ENCODE results near the gene UBE3C.
A peak's percentile ranks its signal among the peaks of the same experiment; 100 is the strongest.

Gene UBE3C

GRCh38 chr7:157306846-157307838 lies 168.4 kb downstream of the UBE3C start:
- DNase-seq (ENCODE audit: low read depth in 2 of 2): no peak
- no peak overlapping the region for H3K4me3 ChIP-seq (replicated peaks in 1 of 2; ENCODE audit: low read depth in 2 of 2, low read length in 2 of 2)
- TF ChIP-seq, protein P1, sequence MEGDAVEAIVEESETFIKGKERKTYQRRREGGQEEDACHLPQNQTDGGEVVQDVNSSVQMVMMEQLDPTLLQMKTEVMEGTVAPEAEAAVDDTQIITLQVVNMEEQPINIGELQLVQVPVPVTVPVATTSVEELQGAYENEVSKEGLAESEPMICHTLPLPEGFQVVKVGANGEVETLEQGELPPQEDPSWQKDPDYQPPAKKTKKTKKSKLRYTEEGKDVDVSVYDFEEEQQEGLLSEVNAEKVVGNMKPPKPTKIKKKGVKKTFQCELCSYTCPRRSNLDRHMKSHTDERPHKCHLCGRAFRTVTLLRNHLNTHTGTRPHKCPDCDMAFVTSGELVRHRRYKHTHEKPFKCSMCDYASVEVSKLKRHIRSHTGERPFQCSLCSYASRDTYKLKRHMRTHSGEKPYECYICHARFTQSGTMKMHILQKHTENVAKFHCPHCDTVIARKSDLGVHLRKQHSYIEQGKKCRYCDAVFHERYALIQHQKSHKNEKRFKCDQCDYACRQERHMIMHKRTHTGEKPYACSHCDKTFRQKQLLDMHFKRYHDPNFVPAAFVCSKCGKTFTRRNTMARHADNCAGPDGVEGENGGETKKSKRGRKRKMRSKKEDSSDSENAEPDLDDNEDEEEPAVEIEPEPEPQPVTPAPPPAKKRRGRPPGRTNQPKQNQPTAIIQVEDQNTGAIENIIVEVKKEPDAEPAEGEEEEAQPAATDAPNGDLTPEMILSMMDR (IDR thresholded peaks at IDR 0.05; ENCODE audit: low read depth, low read length): no peak

DNA sequence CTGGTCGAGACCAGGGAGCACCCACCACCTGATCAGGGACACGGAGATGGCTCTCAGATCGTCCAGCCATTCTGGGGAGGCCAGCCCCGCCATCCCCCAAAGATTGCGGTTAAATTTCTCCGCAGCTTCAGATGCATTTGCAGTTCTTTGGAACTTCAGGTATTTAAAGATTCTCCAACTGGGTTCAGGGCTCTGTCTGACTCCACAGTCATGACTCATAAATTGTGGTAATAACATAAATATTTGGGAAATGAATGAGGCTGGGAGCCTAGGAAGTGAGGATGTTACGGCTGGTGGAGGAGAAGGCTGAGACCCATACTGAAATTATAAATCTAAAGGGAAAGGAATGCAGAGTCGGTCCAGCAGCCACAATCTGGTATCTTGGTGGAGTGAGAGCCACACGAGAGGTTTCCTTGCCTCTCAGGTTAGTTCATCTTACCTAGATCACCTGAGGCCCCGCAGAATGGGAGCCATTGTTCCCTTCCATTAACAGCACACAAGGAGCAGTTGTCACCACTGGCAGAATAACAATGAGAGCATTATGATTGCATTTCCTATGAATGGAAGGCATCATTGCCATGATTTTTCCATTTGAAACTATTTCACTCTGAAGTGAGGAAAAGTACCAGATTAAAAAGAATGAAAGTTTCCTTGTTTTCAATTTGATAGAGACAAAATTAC lies 171.4 kb downstream of the UBE3C start:
- DNase-seq (ENCODE audit: low read depth in 2 of 2): peak; percentile 80 to 97
- TF ChIP-seq, protein P1 (IDR thresholded peaks at IDR 0.05; ENCODE audit: low read depth, low read length): no peak
- H3K4me3 ChIP-seq (replicated peaks in 1 of 2; ENCODE audit: low read depth in 2 of 2, low read length in 2 of 2): peak overlapping the region in 1 of 2 donors; percentile 7

GRCh38 chr7:157310676-157311185 lies 172.0 kb downstream of the UBE3C start:
- peak in 1 of 2 donors; percentile 43 for DNase-seq (ENCODE audit: low read depth in 2 of 2)
- TF ChIP-seq, protein P1 (IDR thresholded peaks at IDR 0.05; ENCODE audit: low read depth, low read length): no peak
- H3K4me3 ChIP-seq (replicated peaks in 1 of 2; ENCODE audit: low read depth in 2 of 2, low read length in 2 of 2): no peak overlapping the region

GRCh38 chr7:157312941-157313340 lies 174.2 kb downstream of the UBE3C start:
- H3K4me3 ChIP-seq (replicated peaks in 1 of 2; ENCODE audit: low read depth in 2 of 2, low read length in 2 of 2): no peak overlapping the region
- TF ChIP-seq, protein P1 (IDR thresholded peaks at IDR 0.05; ENCODE audit: low read depth, low read length): no peak
- DNase-seq (ENCODE audit: low read depth in 2 of 2): no peak

- TF ChIP-seq, protein P1 (IDR thresholded peaks at IDR 0.05; ENCODE audit: low read depth, low read length): no peak
- DNase-seq (ENCODE audit: low read depth in 2 of 2): no peak
- no peak overlapping the region for H3K4me3 ChIP-seq (replicated peaks in 1 of 2; ENCODE audit: low read depth in 2 of 2, low read length in 2 of 2)
These were observed 174.9 kb downstream of the UBE3C start for GRCh38 chr7:157313645-157314044.

- TF ChIP-seq, protein P1 (IDR thresholded peaks at IDR 0.05; ENCODE audit: low read depth, low read length): no peak
- H3K4me3 ChIP-seq (replicated peaks in 1 of 2; ENCODE audit: low read depth in 2 of 2, low read length in 2 of 2): no peak overlapping the region
- peak in 1 of 2 donors; percentile 68 for DNase-seq (ENCODE audit: low read depth in 2 of 2)
These were observed 179.4 kb downstream of the UBE3C start for GRCh38 chr7:157318015-157318706.

Data from cardiac fibroblast (primary cell).